Trophoblast cell (in vitro differentiated cells and primary cell): ENCODE results near the gene GCH1.

Experiments used
- DNase-seq, 2 donors: peaks; one replicate each; pipeline ENCODE4 v3.0.0-alpha.2; 2016
- H2AFZ ChIP-seq: 2 replicates; pipeline ENCODE4 v1.6.1; 2013; ENCODE audit warnings: low read length, moderate library complexity, mild to moderate bottlenecking; ENCODE audit not compliant: insufficient read depth, poor library complexity
- H2AK5ac ChIP-seq: 2 replicates; pipeline ENCODE4 v1.6.1; 2013; ENCODE audit warnings: mild to moderate bottlenecking, low read length
- H2BK120ac ChIP-seq: 2 replicates; pipeline ENCODE4 v1.6.1; 2013; ENCODE audit warnings: low read length, mild to moderate bottlenecking, moderate library complexity; ENCODE audit not compliant: insufficient read depth, poor library complexity
- H2BK12ac ChIP-seq: 2 replicates; pipeline ENCODE4 v1.6.1; 2013; ENCODE audit warnings: mild to moderate bottlenecking, low read length, moderate library complexity
- H2BK5ac ChIP-seq: 2 replicates; pipeline ENCODE4 v1.6.1; 2013; ENCODE audit warnings: low read length, low read depth, moderate library complexity, mild to moderate bottlenecking; ENCODE audit not compliant: poor library complexity
- H3K14ac ChIP-seq: 2 replicates; pipeline ENCODE4 v1.6.1; 2013; ENCODE audit warnings: mild to moderate bottlenecking, low read length
- H3K18ac ChIP-seq: 2 replicates; pipeline ENCODE4 v1.6.1; 2013; ENCODE audit warnings: mild to moderate bottlenecking, low read length
- H3K23ac ChIP-seq: 2 replicates; pipeline ENCODE4 v1.6.1; 2013; ENCODE audit warnings: low read length
- H3K27ac ChIP-seq: 2 replicates; pipeline ENCODE4 v1.5.1; 2013; ENCODE audit warnings: low read depth, mild to moderate bottlenecking, inconsistent platforms, low read length, moderate library complexity
- H3K27me3 ChIP-seq: 2 replicates; pipeline ENCODE4 v1.6.1; 2013; ENCODE audit warnings: inconsistent platforms, mild to moderate bottlenecking, low read length, moderate library complexity; ENCODE audit not compliant: insufficient read depth
- H3K36me3 ChIP-seq, 2 experiments: 1 replicate in 1 of 2; 2 replicates in 1 of 2; pipeline ENCODE4 v1.6.1; 2013; ENCODE audit warnings: low read length in 2 of 2, mild to moderate bottlenecking in 2 of 2, moderate library complexity in 1 of 2; ENCODE audit not compliant: insufficient read depth in 2 of 2, control insufficient read depth in 1 of 2
- H3K4ac ChIP-seq: 2 replicates; pipeline ENCODE4 v1.6.1; 2013; ENCODE audit warnings: low read depth, mild to moderate bottlenecking, low read length, moderate library complexity
- H3K4me1 ChIP-seq, 2 experiments: 1 replicate in 1 of 2; 2 replicates in 1 of 2; pipeline ENCODE4 v1.6.1; 2013; ENCODE audit warnings: low read length in 2 of 2, mild to moderate bottlenecking in 2 of 2, moderate library complexity in 1 of 2; ENCODE audit not compliant: insufficient read depth in 2 of 2, control insufficient read depth in 1 of 2
- H3K4me2 ChIP-seq: 2 replicates; pipeline ENCODE4 v1.6.1; 2013; ENCODE audit warnings: inconsistent platforms, mild to moderate bottlenecking, low read length, moderate library complexity
- H3K4me3 ChIP-seq: 2 replicates; pipeline ENCODE4 v1.5.1; 2013; ENCODE audit warnings: mild to moderate bottlenecking, low read depth, low read length, inconsistent platforms
- H3K79me1 ChIP-seq: one replicate; pipeline ENCODE4 v1.6.1; 2013; ENCODE audit warnings: low read length
- H3K79me2 ChIP-seq: 2 replicates; pipeline ENCODE4 v1.6.1; 2013; ENCODE audit warnings: low read length, mild to moderate bottlenecking; ENCODE audit not compliant: control insufficient read depth, insufficient read depth, poor library complexity
- H3K9ac ChIP-seq: 2 replicates; pipeline ENCODE4 v1.6.1; 2013; ENCODE audit warnings: mild to moderate bottlenecking, low read length
- H3K9me3 ChIP-seq: 2 replicates; pipeline ENCODE4 v1.6.1; 2013; ENCODE audit warnings: low read depth, mild to moderate bottlenecking, control low read depth, inconsistent platforms, low read length; ENCODE audit not compliant: insufficient read depth
- H4K12ac ChIP-seq: 2 replicates; pipeline ENCODE4 v1.6.1; 2013; ENCODE audit warnings: low read depth, mild to moderate bottlenecking, low read length, moderate library complexity
- H4K8ac ChIP-seq: 2 replicates; pipeline ENCODE4 v1.6.1; 2013; ENCODE audit warnings: low read depth, mild to moderate bottlenecking, low read length, moderate library complexity
- H4K91ac ChIP-seq: one replicate; pipeline ENCODE4 v1.6.1; 2013; ENCODE audit warnings: low read depth, mild to moderate bottlenecking, low read length, moderate library complexity
- WGBS: extraction: QIAGEN DNeasy Blood & Tissue Kit; methylation state at CpG from one replicate; pipeline ENCODE4 v1.1.7; 2013; ENCODE audit warnings: missing lambda C conversion rate; ENCODE audit not compliant: insufficient read length, insufficient coverage; ENCODE audit errors: extremely low coverage; 5-methylcytosine and 5-hydroxymethylcytosine counted together

Gene GCH1

DNA sequence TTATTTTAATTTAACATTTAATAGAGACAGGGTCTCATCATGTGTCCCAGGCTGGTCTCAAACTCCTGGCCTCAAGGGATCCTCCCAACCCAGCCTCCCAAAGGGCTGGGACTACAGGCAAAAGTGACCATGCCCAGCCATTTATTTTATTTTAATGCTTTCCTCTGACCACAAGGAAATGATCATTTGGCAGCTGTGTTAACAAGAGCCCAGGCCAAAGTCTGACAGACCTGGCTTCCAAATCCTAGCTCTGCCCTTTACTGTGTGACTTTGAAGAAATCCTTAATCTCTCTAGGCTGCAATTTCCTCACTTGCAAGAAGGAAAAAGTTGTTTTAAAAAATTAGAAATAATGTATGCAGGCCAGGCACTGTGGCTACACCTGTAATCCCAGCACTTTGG is 16.7 kb upstream of the GCH1 start:
- Histone ChIP-seq H3K27ac (no peak overlapping the region), H3K36me3 (no peaks in the 10 kb centered on the region), H3K14ac (no peak overlapping the region), H3K4me1 (no peaks in the 10 kb centered on the region), H3K79me2 (no peaks in the 10 kb centered on the region), H3K27me3 (no peaks in the 10 kb centered on the region), H3K4me2 (no peak overlapping the region), H3K9ac (no peak overlapping the region), H2AK5ac (no peak overlapping the region), H3K23ac (no peak overlapping the region), H3K9me3 (no peaks in the 10 kb centered on the region), H2BK120ac (no peak overlapping the region), H4K8ac (no peak overlapping the region), H4K91ac (no peak overlapping the region), H4K12ac (no peak overlapping the region), H3K79me1 (no peaks in the 10 kb centered on the region), H3K4me3 (no peak overlapping the region), H2BK12ac (no peak overlapping the region), H3K18ac (no peak overlapping the region), H2AFZ (no peak overlapping the region), H3K4ac (no peak overlapping the region), H2BK5ac (no peak overlapping the region)
- no peak for DNase-seq

DNA sequence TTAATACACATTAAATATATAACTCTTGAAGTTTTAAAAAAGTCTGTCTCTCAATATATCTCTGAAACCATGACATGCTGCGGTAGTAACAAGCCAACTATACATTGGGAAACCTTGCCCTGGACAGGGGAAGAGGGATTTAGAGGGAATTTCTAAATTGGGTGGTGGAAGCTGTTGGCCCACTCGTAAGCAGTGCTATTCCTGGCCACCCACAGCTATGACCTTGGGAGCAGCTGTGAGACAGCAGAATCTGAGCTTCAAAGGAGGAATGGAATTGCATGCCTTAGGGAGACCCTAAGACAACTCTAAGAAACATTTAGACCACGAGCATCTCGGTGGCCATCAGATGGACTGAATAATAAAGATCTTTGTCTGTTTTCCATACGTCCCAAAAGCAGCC is 15.8 kb upstream of the GCH1 start:
- H2BK5ac ChIP-seq: no peak overlapping the region
- H3K23ac ChIP-seq: no peak overlapping the region
- H3K79me1 ChIP-seq: no peaks in the 10 kb centered on the region
- H3K9me3 ChIP-seq: no peaks in the 10 kb centered on the region
- no peak overlapping the region for H2BK12ac ChIP-seq
- H2AFZ ChIP-seq: no peak overlapping the region
- no peak overlapping the region for H3K27ac ChIP-seq
- H4K12ac ChIP-seq: no peak overlapping the region
- H2AK5ac ChIP-seq: no peak overlapping the region
- H4K8ac ChIP-seq: no peak overlapping the region
- H3K14ac ChIP-seq: no peak overlapping the region
- WGBS: no CpG with 5 or more reads among the region's 5 CpGs
- no peak overlapping the region for H2BK120ac ChIP-seq
- H3K4me3 ChIP-seq: no peak overlapping the region
- no peaks in the 10 kb centered on the region for H3K27me3 ChIP-seq
- no peaks in the 10 kb centered on the region for H3K79me2 ChIP-seq
- H4K91ac ChIP-seq: no peak overlapping the region
- H3K4ac ChIP-seq: no peak overlapping the region
- no peak overlapping the region for H3K9ac ChIP-seq
- no peak overlapping the region for H3K4me2 ChIP-seq
- no peaks in the 10 kb centered on the region for H3K4me1 ChIP-seq
- H3K18ac ChIP-seq: no peak overlapping the region
- no peaks in the 10 kb centered on the region for H3K36me3 ChIP-seq
- no peak for DNase-seq

DNA sequence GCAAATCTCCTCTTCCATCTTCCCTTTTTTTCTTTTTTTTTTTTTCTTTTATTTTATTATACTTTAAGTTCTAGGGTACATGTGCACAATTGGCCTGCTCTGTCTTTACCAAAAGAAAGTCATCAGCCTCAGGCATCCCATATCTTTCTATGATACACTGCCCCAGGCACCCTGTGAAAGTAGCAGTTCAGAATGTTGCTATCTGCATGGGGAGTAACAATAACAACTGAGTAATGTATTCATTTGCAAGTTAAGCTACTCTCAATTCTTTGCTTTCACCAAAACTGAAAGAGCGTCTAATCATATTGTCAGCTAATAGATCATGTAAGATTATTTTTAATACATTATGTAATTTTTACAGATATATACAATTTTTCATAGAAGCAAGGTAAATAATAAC is 13.5 kb upstream of the GCH1 start:
- Histone ChIP-seq H2BK120ac (no peak overlapping the region), H3K4ac (no peak overlapping the region), H3K79me1 (no peaks in the 10 kb centered on the region), H3K9me3 (no peaks in the 10 kb centered on the region), H3K36me3 (no peaks in the 10 kb centered on the region), H3K27me3 (no peaks in the 10 kb centered on the region), H2AK5ac (no peak overlapping the region), H3K79me2 (no peaks in the 10 kb centered on the region), H3K14ac (no peak overlapping the region), H2AFZ (no peak overlapping the region), H3K4me2 (no peak overlapping the region), H2BK5ac (no peak overlapping the region), H2BK12ac (no peak overlapping the region), H3K27ac (no peak overlapping the region), H3K23ac (no peak overlapping the region), H4K91ac (no peak overlapping the region), H3K18ac (no peak overlapping the region), H4K12ac (no peak overlapping the region), H4K8ac (no peak overlapping the region), H3K9ac (no peak overlapping the region), H3K4me3 (no peak overlapping the region), H3K4me1 (no peaks in the 10 kb centered on the region)
- peak; percentile 64 to 84 for DNase-seq
- WGBS: no CpG with 5 or more reads among the region's 1 CpG

DNA sequence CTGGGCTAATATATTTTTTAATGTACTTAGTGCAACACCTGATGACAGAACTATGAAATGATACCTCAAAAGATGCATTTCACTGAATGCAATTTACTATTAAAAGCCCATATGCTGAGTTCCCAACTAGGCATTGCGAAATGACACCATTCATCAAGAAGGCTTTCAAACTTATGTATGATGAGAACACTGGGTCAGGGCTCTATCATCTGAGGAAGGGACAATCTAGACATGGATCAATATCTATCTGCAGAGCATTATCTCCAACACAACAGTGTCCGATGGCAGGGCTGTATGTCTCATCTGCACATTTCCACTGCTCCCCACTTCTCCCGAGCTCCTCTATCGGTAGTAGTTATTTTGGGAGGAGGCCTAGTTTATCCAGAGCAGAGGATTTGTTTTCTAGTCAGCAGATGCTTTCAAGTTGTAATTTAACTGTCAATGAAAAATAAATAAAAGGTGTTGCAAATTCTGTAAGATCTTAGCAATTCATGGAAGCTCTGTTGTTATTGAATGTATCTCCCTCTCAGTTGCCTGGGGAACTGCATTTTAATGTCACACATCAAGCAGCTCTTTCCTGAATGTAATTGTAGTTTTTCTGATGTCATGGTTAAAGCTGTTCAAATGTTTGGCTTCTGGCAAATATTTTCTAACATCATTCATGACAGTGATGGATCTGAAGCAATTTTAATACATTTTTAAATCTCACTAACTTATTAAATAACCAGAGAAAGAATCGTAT is 7.4 kb upstream of the GCH1 start:
- Histone ChIP-seq H3K14ac (no peak overlapping the region), H3K4me2 (no peak overlapping the region), H3K27me3 (no peaks in the 10 kb centered on the region), H3K9me3 (no peaks in the 10 kb centered on the region), H2AFZ (no peak overlapping the region), H3K18ac (no peak overlapping the region), H3K79me2 (no peaks in the 10 kb centered on the region), H2BK12ac (no peak overlapping the region), H3K4me1 (no peaks in the 10 kb centered on the region), H2BK5ac (no peak overlapping the region), H4K12ac (no peak overlapping the region), H4K8ac (no peak overlapping the region), H2AK5ac (no peak overlapping the region), H3K4ac (no peak overlapping the region), H3K79me1 (no peaks in the 10 kb centered on the region), H2BK120ac (no peak overlapping the region), H3K9ac (no peak overlapping the region), H3K27ac (no peak overlapping the region), H4K91ac (no peak overlapping the region), H3K4me3 (no peak overlapping the region), H3K23ac (no peak overlapping the region), H3K36me3 (no peaks in the 10 kb centered on the region)
- no peak for DNase-seq
- no CpG with 5 or more reads among the region's 5 CpGs for WGBS
